PC-3 (cell line): ENCODE results near the gene SMYD1.

Experiments
- CTCF ChIP-seq: fragments of 300-600 bp; sonication (generic); conservative IDR thresholded peaks from 2 replicates; pipeline ENCODE4 v1.5.1; 2017; ENCODE audit warnings: antibody characterized with exemption, low read depth, mild to moderate bottlenecking, low read length
- EZH2 ChIP-seq: fragments of 300-600 bp; sonication (generic); IDR thresholded peaks from one replicate; pipeline ENCODE4 v1.6.1; 2017; ENCODE audit warnings: antibody characterized with exemption, mild to moderate bottlenecking, low read length; ENCODE audit not compliant: unreplicated experiment

GRCh38 chr2:88080545-88080944 is 12.9 kb downstream of the SMYD1 start:
- TF ChIP-seq EZH2 = no peak
- TF ChIP-seq CTCF = no peak
